Right lobe of liver (tissue), 6 donors: ENCODE measurements around the gene ITSN1. TPM values are rescaled to one million over a fixed set of nuclear protein-coding genes. Genes with fewer than 3 reads are reported as not detected.
A peak's percentile ranks its signal among the peaks of the same experiment; 100 is the strongest.

Experiments
- ATAC-seq, 4 donors: fragments of 200-7000 bp; cut with Tn5 transposase; one replicate each; pipeline ENCODE4 v1.9.1; 2020; ENCODE audit warnings: mild to moderate bottlenecking in 4 of 4, moderate library complexity in 4 of 4
- DNase-seq, 3 donors: peaks; one replicate each; pipeline ENCODE4 v3.0.0-alpha.2; 2020
- H3K27ac ChIP-seq, 3 donors: fragments of 200-600 bp; one replicate each; pipeline ENCODE4 v1.8.0; 2022
- H3K27me3 ChIP-seq, 2 donors: fragments of 200-600 bp; one replicate each; pipeline ENCODE4 v1.8.0; 2022
- H3K36me3 ChIP-seq, 4 donors: fragments of 200-600 bp; sonication (generic) in 1 of 4; one replicate each; pipeline versions ENCODE4 v1.5.1 to v1.8.0; 2017 to 2022; ENCODE audit warnings: control low read depth in 1 of 4
- H3K4me1 ChIP-seq, 4 donors: fragments of 200-600 bp; sonication (generic) in 1 of 4; one replicate each; pipeline versions ENCODE4 v1.5.1 to v1.8.0; 2017 to 2022; ENCODE audit warnings: control low read depth in 1 of 4
- H3K4me3 ChIP-seq, 3 donors: fragments of 200-600 bp; one replicate each; pipeline ENCODE4 v1.8.0; 2022
- H3K9me3 ChIP-seq, 4 donors: fragments of 200-600 bp; sonication (generic) in 1 of 4; one replicate each; pipeline versions ENCODE4 v1.5.1 to v1.8.0; 2017 to 2022; ENCODE audit warnings: control low read depth in 1 of 4
- POLR2A ChIP-seq: fragments of 450-650 bp; IDR thresholded peaks from one replicate; pipeline ENCODE4 v1.6.1; 2017; ENCODE audit warnings: antibody characterized with exemption, mild to moderate bottlenecking
- WGBS: methylation state at CpG from one replicate; pipeline ENCODE4 v1.1.6; 2018; ENCODE audit warnings: low coverage, low lambda C conversion rate; ENCODE audit not compliant: insufficient coverage; ENCODE audit errors: missing lambda C conversion rate; 5-methylcytosine and 5-hydroxymethylcytosine counted together
- intact Hi-C, 2 donors: fragments of 100-400 bp; cut with DNase I; formaldehyde crosslinking; loops; one replicate each; pipeline versions ENCODE4 v1.11.2 to v1.14.1; 2022
- total RNA-seq, 6 experiments: library from RNA; depleted of rRNA in 2 of 6; stranded (reverse); fragments of >200 nt in 2 of 6; fragmentation: NEBNext Ultra II Directional in 3 of 6; extraction: Animal tissue kit (Norgen Biotek cat#: 25700) in 3 of 6; gene quantifications; one replicate each; pipeline versions ENCODE4 v1.1.0 to v1.2.4, GENCODE V29; 2016 to 2023
- TF ChIP-seq, protein P1 (sequence below), 4 donors: fragments of 200-600 bp in 3 of 4; fragments of 450-650 bp in 1 of 4; IDR thresholded peaks; one replicate each; pipeline versions ENCODE4 v1.5.1 to v1.8.0; 2016 to 2022; ENCODE audit warnings: antibody characterized with exemption in 4 of 4, mild to moderate bottlenecking in 2 of 4
- donor health status: DM: no; HTN: yes; CAD: no.
- donor health status: DM: no; HTN: no; CAD: no.
- donor health status: DM: no; HTN: no; CAD: no.
- donor health status: DM: no; HTN: yes; CAD: no.
- donor health status: DM: no; HTN: yes; CAD: no.

Gene ITSN1
- total RNA-seq, 6 experiments from 2014 or later: 27.8 to 63.1 (median 33.8) TPM

DNA sequence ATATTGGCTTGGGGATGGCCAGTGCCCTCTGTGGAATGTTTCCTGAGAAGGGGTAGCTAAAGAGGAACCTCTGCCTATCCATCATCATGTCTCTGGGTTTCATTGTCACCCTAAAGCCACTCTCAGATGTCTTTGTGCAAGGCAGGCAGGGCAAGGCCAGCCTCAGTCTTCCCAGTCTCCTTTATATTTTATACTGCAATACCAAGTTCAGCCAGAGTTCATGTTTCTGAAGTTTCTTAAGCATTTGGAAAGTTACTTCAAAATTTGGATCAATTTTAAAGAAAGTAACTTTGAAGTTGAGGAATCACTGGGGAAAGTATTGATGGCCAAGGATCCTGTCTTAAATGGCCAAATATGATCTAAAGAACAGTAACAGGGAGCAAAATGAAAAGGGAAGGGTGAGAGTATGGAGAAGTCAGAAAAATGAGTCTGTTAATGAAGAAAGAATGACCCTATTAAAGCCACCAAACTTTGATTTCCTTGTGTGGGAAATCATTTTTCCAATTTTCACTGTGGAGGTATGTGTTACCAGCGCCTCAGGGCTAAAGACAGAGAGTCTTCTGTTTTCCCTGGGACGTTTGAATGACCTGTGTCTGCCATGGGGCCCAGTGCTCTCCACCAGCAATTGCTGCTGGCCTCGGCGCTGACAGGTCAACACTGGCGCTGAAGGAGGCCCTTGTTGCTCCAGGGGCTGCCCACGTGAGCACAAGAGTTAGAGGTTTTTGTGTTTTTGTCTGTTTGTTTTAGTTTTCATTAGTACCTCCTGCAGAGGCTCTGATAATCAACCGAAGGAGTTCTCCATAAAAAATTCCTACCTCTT, 179.4 kb downstream of the ITSN1 start:
- H3K36me3 ChIP-seq: peaks cover 0 to 21% (median 9%) of the 10 kb centered on the region in 4 donors
- intact Hi-C loops: no loop called here
- H3K27ac ChIP-seq: no peak overlapping the region
- H3K4me1 ChIP-seq: peaks cover 0 to 2% (median 0%) of the 10 kb centered on the region in 4 donors
- no peak overlapping the region for H3K4me3 ChIP-seq
- H3K27me3 ChIP-seq: no peaks in the 10 kb centered on the region
- WGBS: 85% methylated on average over 7 of the region's 7 CpGs
- no peaks in the 10 kb centered on the region for H3K9me3 ChIP-seq
- ATAC-seq: no peak
- DNase-seq: no peak
- TF ChIP-seq POLR2A: no peak
- TF ChIP-seq, protein P1, sequence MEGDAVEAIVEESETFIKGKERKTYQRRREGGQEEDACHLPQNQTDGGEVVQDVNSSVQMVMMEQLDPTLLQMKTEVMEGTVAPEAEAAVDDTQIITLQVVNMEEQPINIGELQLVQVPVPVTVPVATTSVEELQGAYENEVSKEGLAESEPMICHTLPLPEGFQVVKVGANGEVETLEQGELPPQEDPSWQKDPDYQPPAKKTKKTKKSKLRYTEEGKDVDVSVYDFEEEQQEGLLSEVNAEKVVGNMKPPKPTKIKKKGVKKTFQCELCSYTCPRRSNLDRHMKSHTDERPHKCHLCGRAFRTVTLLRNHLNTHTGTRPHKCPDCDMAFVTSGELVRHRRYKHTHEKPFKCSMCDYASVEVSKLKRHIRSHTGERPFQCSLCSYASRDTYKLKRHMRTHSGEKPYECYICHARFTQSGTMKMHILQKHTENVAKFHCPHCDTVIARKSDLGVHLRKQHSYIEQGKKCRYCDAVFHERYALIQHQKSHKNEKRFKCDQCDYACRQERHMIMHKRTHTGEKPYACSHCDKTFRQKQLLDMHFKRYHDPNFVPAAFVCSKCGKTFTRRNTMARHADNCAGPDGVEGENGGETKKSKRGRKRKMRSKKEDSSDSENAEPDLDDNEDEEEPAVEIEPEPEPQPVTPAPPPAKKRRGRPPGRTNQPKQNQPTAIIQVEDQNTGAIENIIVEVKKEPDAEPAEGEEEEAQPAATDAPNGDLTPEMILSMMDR (IDR thresholded peaks at IDR 0.05): peak in 1 of 4 donors; percentile 3

DNA sequence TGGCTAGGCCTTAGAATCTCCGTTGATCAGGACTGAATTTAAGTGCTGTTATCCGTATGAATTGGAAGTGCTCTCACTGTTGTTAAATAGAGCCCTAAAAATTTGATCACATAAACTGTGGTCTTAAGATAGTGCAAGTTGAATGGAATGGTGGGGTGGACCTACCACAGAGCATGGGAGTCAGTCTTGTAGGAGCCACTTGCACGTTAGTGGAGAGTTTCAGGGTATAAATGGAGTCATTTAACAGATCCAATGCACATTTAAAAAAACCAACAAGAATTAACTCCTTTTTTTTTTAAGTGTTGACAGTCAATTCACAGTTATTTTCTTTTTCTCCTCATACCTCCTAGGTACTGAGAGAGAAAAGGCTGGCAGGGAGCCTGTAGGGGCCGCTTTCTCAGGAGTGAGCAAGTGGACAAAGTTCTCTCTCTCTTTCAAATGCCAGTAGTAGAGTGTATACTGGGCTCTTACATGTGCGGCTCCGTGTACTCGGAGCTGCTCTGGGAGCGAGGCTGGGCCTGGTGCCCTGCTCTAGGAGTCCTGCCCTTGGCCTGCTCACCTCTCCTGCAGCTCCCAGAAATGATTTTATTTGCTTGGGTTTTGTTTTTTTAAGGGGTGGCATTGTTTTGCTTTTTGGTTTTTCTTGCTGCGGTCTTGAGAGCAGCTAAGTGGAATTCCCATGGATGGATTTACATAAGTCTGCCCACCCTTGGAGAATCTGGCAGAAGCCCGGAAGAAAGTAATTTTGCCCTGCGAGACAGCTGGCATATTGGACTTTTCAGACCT, 182.0 kb downstream of the ITSN1 start:
- intact Hi-C loops: no loop called here
- Histone ChIP-seq H3K27me3 (no peaks in the 10 kb centered on the region), H3K9me3 (no peaks in the 10 kb centered on the region), H3K27ac (no peak overlapping the region), H3K4me3 (no peak overlapping the region), H3K4me1 (peaks cover 0 to 2% (median 0%) of the 10 kb centered on the region in 4 donors), H3K36me3 (peaks cover 0 to 17% (median 9%) of the 10 kb centered on the region in 4 donors)
- ATAC-seq (peak; percentile 63 to 94 (median 73)), DNase-seq (no peak)
- TF ChIP-seq, protein P1 (IDR thresholded peaks at IDR 0.05): peak in 1 of 4 donors; percentile 19
- no peak for TF ChIP-seq POLR2A
- 87% methylated on average over 11 of the region's 11 CpGs for WGBS

DNA sequence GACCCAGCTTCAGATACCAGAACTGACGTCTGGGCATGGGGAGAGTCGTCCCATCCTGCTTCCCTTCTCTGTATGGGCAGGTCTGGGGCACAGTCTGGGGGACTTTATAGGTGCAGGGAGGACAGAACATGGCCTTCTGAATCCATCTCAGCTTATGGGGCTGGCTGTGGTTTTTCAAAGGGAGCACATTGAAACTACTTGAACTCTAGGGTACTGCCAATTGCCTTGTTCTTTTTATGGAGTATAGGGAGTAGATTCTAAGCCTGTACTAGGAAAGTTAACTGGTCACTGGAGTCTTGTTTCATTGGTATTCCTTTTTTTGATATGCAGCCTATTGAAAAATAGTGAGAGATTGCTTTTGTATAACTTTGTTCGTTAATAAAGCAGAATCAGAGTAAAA, 183.1 kb downstream of the ITSN1 start:
- H3K36me3 ChIP-seq: peaks cover 0 to 24% (median 11%) of the 10 kb centered on the region in 4 donors
- H3K27ac ChIP-seq: no peak overlapping the region
- no peaks in the 10 kb centered on the region for H3K27me3 ChIP-seq
- H3K9me3 ChIP-seq: no peaks in the 10 kb centered on the region
- ATAC-seq: no peak
- no peak for DNase-seq
- H3K4me3 ChIP-seq: no peak overlapping the region
- intact Hi-C loops: no loop called here
- peaks cover 0 to 2% (median 0%) of the 10 kb centered on the region in 4 donors for H3K4me1 ChIP-seq
- 75% methylated on average over 3 of the region's 3 CpGs for WGBS
- TF ChIP-seq, protein P1 (IDR thresholded peaks at IDR 0.05): no peak
- TF ChIP-seq POLR2A: no peak

DNA sequence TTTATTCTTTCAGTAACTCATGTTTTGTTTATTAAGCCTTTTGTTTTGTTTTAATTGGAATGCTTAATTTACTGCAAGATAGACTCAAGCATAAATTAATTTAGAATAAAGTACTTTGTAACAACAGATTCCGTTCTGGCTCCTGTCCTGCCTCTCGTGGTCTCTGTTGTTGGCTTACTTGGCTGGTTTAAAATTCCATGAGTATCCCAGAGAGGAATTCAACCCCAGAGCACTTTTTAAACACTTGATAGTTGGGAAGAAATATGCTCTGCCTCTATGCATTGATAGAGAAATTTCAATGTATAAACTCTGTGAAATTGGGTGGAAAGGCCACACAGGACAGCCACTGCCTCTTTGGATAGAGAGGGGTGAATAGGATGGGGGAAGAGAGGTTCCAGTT, 183.6 kb downstream of the ITSN1 start:
- Histone ChIP-seq H3K27me3 (no peaks in the 10 kb centered on the region), H3K9me3 (no peaks in the 10 kb centered on the region), H3K27ac (no peak overlapping the region), H3K4me1 (no peaks in the 10 kb centered on the region), H3K36me3 (peaks cover 0 to 25% (median 11%) of the 10 kb centered on the region in 4 donors), H3K4me3 (no peak overlapping the region)
- TF ChIP-seq POLR2A: no peak
- TF ChIP-seq, protein P1 (IDR thresholded peaks at IDR 0.05): no peak
- no peak for ATAC-seq
- 88% methylated on average over 2 of the region's 2 CpGs for WGBS
- DNase-seq: no peak
- intact Hi-C loops: no loop called here
